Mesothelial cell of epicardium (in vitro differentiated cells): Measurements from ENCODE around the gene PLAAT2. TPM values are rescaled to one million over a fixed set of nuclear protein-coding genes. Genes with fewer than 3 reads are reported as not detected.
"Not testable (repeated sequence)": the region's sequence is repeated elsewhere in the genome, so short reads cannot be mapped to it uniquely, and the experiment has no call there.

Experiments used
- DNase-seq, 2 experiments: peaks; one replicate each; pipeline ENCODE4 v3.0.0; 2021; ENCODE audit warnings: low spot score in 2 of 2; ENCODE audit not compliant: unreplicated experiment in 2 of 2
- H3K27ac Mint-ChIP-seq: 2 replicates; pipeline ENCODE4 v1.8.0; 2021; ENCODE audit warnings: mixed read lengths
- H3K27me3 Mint-ChIP-seq: 2 replicates; pipeline ENCODE4 v1.8.0; 2021; ENCODE audit warnings: low read depth, mixed read lengths
- H3K36me3 Mint-ChIP-seq: 2 replicates; pipeline ENCODE4 v1.8.0; 2021; ENCODE audit warnings: mixed read lengths
- H3K4me1 Mint-ChIP-seq: 2 replicates; pipeline ENCODE4 v1.8.0; 2021; ENCODE audit warnings: mixed read lengths
- H3K4me3 Mint-ChIP-seq: 2 replicates; pipeline ENCODE4 v1.8.0; 2021; ENCODE audit warnings: mild to moderate bottlenecking, moderate library complexity, mixed read lengths
- H3K9me3 Mint-ChIP-seq: 2 replicates; pipeline ENCODE4 v1.8.0; 2021; ENCODE audit warnings: mixed read lengths
- total RNA-seq: library from RNA; stranded (reverse); gene quantifications from 3 replicates; pipeline ENCODE4 v1.2.1, GENCODE V29; 2021
- TF ChIP-seq, protein P1 (sequence below): fragments of 200-600 bp; sonication (generic); IDR thresholded peaks from one replicate; pipeline ENCODE4 v1.5.0; 2021; ENCODE audit warnings: antibody characterized with exemption; ENCODE audit not compliant: unreplicated experiment

PLAAT2 gene
- total RNA-seq, 1 donor from 2014 or later, result not detected

DNA sequence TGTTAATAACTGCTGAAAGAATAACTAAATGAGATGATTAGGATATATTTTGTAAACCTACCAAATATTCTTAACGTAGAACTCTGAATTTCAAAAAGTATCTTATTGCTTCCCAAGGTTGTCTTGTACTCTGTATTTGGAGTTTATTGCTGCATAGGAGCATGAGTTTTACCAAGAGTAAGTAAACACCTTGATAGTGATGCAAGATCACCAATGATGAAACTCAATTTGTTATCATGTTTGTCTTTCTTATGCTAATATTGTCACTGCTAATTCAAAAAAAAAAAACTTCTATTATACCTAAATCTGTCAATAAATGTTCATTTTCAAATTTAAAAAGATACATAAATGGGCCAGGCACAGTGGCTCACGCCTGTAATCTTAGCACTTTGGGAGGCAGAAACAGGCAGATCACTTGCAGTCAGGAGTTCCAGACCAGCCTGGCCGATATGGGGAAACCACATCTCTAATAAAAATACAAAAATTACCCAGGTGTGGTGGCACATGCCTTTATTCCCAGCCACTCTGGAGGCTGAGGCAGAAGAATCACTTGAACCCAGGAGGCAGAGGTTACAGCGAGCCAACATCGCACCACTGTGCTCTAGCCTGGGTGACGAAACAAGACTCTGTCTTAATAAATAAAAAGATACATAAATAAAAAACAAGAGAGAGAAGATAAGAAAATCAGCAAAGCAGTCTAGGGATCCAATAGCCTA is 23.4 kb upstream of the PLAAT2 start:
- H3K36me3 Mint-ChIP-seq, result peaks cover 10% of the 10 kb centered on the region
- peaks cover 11% of the 10 kb centered on the region for H3K9me3 Mint-ChIP-seq
- TF ChIP-seq, protein P1, sequence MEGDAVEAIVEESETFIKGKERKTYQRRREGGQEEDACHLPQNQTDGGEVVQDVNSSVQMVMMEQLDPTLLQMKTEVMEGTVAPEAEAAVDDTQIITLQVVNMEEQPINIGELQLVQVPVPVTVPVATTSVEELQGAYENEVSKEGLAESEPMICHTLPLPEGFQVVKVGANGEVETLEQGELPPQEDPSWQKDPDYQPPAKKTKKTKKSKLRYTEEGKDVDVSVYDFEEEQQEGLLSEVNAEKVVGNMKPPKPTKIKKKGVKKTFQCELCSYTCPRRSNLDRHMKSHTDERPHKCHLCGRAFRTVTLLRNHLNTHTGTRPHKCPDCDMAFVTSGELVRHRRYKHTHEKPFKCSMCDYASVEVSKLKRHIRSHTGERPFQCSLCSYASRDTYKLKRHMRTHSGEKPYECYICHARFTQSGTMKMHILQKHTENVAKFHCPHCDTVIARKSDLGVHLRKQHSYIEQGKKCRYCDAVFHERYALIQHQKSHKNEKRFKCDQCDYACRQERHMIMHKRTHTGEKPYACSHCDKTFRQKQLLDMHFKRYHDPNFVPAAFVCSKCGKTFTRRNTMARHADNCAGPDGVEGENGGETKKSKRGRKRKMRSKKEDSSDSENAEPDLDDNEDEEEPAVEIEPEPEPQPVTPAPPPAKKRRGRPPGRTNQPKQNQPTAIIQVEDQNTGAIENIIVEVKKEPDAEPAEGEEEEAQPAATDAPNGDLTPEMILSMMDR, result no peak
- no peak for DNase-seq
- H3K27me3 Mint-ChIP-seq, result no peaks in the 10 kb centered on the region
- H3K4me3 Mint-ChIP-seq, result no peak overlapping the region
- H3K4me1 Mint-ChIP-seq, result no peaks in the 10 kb centered on the region
- no peak overlapping the region for H3K27ac Mint-ChIP-seq

DNA sequence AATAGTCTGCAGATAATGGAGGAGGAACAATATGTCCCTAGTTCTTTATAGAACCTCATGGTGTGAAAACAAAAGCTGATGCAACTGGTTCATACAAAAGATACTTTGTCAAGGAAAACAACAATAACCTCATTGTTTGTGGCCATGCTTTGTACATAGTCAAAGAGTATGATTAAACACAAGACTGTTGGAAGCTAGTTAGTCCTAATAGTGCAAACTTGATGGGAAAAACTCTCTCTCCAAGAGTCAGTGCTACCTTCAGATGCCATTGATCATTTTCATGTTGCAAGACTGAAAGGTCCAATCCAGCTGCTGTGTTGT is 20.1 kb upstream of the PLAAT2 start:
- DNase-seq, result no peak
- Mint-ChIP-seq H3K36me3 (peaks cover 17% of the 10 kb centered on the region), H3K27ac (no peak overlapping the region), H3K9me3 (peaks cover 20% of the 10 kb centered on the region), H3K4me3 (no peak overlapping the region), H3K27me3 (no peaks in the 10 kb centered on the region), H3K4me1 (no peaks in the 10 kb centered on the region)
- TF ChIP-seq, protein P1, result no peak

DNA sequence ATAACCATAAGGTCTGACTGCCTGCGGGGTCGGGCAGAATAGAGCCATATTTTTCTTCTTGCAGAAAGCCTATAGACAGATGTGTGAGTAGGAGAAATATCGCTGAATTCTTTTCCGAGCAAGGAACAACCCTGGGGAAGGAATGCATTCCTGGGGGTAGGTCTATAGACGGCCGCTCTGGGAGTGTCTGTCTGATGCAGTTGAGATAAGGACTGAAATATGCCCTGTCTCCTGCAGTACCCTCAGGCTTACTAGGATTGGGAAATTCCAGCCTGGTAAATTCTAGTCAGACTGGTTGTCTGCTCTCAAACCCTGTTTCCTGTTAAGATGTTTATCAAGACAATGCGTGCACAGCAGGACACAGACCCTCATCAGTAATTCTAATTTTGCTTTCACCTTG is 18.0 kb upstream of the PLAAT2 start:
- not testable (repeated sequence) for H3K27me3 Mint-ChIP-seq, H3K27ac Mint-ChIP-seq, H3K4me3 Mint-ChIP-seq, DNase-seq, H3K4me1 Mint-ChIP-seq
- peaks cover 17% of the 10 kb centered on the region for H3K36me3 Mint-ChIP-seq
- peaks cover 23% of the 10 kb centered on the region for H3K9me3 Mint-ChIP-seq

DNA sequence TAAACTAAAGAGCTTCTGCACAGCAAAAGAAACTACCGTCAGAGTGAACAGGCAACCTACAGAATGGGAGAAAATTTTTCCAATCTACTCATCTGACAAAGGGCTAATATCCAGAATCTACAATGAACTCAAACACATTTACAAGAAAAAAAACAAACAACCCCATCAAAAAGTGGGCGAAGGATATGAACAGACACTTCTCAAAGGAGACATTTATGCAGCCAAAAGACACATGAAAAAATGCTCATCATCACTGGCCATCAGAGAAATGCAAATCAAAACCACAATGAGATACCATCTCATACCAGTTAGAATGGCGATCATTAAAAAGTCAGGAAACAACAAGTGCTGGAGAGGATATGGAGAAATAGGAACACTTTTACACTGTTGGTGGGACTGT is 15.7 kb upstream of the PLAAT2 start:
- H3K9me3 Mint-ChIP-seq, result peaks cover 23% of the 10 kb centered on the region
- H3K4me1 Mint-ChIP-seq, H3K27ac Mint-ChIP-seq, H3K27me3 Mint-ChIP-seq, H3K4me3 Mint-ChIP-seq, DNase-seq: not testable (repeated sequence)
- H3K36me3 Mint-ChIP-seq, result peaks cover 17% of the 10 kb centered on the region

DNA sequence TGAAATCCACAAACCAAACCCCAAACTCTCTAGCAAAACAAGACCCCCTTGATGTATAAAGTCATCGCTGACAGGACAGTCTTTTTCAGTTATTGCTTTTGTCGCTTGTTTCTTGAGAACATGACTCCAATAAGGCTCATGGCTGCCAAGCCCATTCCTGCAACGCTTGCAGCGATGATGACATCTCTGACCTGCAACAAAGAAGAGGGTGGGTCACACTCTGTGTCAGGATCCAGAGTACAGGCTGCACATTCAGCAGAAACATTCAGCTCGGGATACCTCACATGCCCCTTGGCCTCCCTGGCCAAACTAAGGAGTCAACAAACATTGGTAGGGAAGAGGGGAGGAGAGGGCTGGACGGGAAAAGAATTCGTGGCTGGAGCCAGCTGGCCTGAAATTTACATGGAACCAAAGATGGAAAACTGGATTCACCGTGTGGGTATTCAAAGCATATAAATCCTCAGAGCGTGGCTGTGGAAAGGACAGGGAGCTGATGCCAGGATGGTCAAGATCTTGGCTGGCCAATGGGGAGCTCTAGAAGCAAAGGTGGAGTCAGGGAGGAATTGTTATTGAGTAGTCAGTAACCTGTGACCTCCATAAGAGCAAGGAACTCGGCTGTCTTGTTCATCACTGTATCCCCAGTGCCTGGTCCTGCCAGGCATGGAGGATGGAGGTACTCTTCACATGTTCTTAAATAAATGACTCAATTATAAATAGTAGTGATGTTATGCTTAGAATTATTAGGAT is 11.8 kb upstream of the PLAAT2 start:
- Mint-ChIP-seq H3K9me3 (peaks cover 3% of the 10 kb centered on the region), H3K27me3 (no peaks in the 10 kb centered on the region), H3K4me3 (peak overlapping the region; percentile 22), H3K27ac (peak overlapping the region; percentile 77), H3K36me3 (peaks cover 2% of the 10 kb centered on the region), H3K4me1 (peaks cover 3% of the 10 kb centered on the region)
- no peak for DNase-seq
- TF ChIP-seq, protein P1, result no peak

DNA sequence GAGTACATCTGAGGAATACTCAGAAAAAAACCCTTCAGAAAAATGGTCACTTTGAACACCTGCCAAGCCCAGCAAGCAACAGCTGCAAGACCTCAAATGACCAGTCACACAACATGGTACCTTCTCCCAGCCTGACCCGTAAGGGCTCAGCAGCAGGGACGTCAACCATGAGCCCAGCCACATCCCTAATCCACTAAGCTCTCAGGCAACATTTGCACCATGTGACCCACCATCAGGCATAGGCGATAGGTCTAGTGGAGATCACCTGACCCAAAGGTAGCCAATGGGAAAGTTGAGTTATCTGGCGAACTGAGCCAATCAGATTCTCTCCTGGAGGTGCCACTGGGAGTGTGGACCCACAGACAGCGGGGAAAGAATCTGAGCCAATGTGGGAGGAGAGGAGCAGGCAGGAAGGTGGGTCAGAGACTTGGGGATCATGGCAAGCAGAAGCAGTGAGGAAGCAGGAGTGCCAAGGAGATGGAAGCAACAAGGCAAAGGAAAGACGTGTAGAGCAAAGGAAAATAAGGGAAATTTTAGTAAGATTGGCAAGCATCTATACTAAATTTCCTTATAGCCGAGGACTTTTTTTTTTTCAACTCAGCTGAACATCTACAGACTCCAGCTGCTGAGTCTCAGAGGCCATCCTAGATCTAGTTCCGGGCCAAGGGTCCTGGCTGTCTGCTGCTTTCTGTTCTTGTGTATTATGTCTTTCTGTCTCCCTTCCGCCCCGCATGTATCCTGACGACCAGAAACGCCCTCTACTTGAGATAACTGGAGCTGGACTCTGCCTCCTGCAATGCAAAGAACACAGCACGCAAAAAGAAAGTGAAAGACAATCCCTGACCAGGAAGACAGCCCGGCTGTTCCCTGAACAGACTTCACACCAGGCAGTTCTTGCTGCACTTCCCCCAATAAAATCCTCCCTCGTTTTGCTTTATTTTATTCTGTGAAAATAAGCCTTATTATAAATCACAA is 11.0 kb upstream of the PLAAT2 start:
- H3K4me3 Mint-ChIP-seq, result peak overlapping the region; percentile 22
- H3K27ac Mint-ChIP-seq, result peak overlapping the region; percentile 77

More for the DNA sequence above, 11.0 kb upstream of the PLAAT2 start:
- Mint-ChIP-seq H3K27me3 (no peaks in the 10 kb centered on the region), H3K9me3 (peaks cover 3% of the 10 kb centered on the region), H3K4me1 (peaks cover 3% of the 10 kb centered on the region), H3K36me3 (peaks cover 2% of the 10 kb centered on the region)
- TF ChIP-seq, protein P1, result no peak
- no peak for DNase-seq
